ENCODE results near the gene MOV10. TPM values are rescaled to one million over a fixed set of nuclear protein-coding genes. Genes with fewer than 3 reads are reported as not detected.

Gene MOV10
- total and polyA plus RNA-seq, 10 of the 15 experiments (the other 5 are each of a cell fraction or from before 2014, with no cell fraction given): 21.0 to 80.3 (median 49.8) TPM

- TF ChIP-seq GABPA (IDR thresholded peaks at IDR 0.05; ENCODE audit: low read depth) (no peak), BMI1 (IDR thresholded peaks at IDR 0.05; ENCODE audit: borderline replicate concordance) (no peak)
Measured at GRCh38 chr1:112686417-112686816, 12.0 kb downstream of the MOV10 start (continued).

- ChIA-PET RAD21 (ENCODE audit: unreplicated experiment) (interaction anchor here (0.8 to 2.2 kb wide), 2 partner anchors 17 to 296 kb away, joined by 3 to 5 read pairs; no protein-coding TSS in a partner anchor), POLR2A (interaction anchor here (1.6 kb wide), 1 partner anchor 14 kb away, joined by 4 read pairs; no protein-coding TSS in a partner anchor), CTCF (interaction anchor here (1.2 kb wide), 1 partner anchor 17 kb away, joined by 3 read pairs; no protein-coding TSS in a partner anchor), SMC1A (ENCODE audit: uncharacterized antibody, unreplicated experiment) (interaction anchor here (0.8 to 1.7 kb wide), 4 partner anchors 10 to 21 kb away, joined by 4 to 7 read pairs (median 4); partner anchors contain the start of gene MOV10)
- peaks cover 11% of the 10 kb centered on the region; the same call in 1 of the 2 replicates for H3K4me1 ChIP-seq (ENCODE audit: control insufficient read depth, insufficient read depth, low read length)
- H3K4me3 ChIP-seq: no peak overlapping the region
- intact Hi-C loops (cut with micrococcal nuclease; ENCODE audit: unreplicated experiment) (no loop called here), in situ Hi-C loops (cut with MboI) (no loop called here)
- peak; percentile 59 for FAIRE-seq
- no peaks in the 10 kb centered on the region for H3K27me3 ChIP-seq (replicated peaks in 1 of 2; ENCODE audit: control insufficient read depth in 2 of 2, insufficient read depth in 2 of 2, low read length in 1 of 2)
- no peak overlapping the region for H2AFZ ChIP-seq (ENCODE audit: control insufficient read depth, low read depth, low read length)
- WGBS (ENCODE audit: insufficient coverage, insufficient replicate concordance, low lambda C conversion rate, missing lambda C conversion rate): 80% methylated on average over 4 of the region's 4 CpGs
- H3K9ac ChIP-seq (ENCODE audit: control insufficient read depth, insufficient read depth, low read length): no peak overlapping the region
- no peaks in the 10 kb centered on the region; the same call in 1 of the 2 replicates for H3K79me2 ChIP-seq (ENCODE audit: control insufficient read depth, insufficient read depth, low read length)
- H4K20me1 ChIP-seq (ENCODE audit: control insufficient read depth, insufficient read depth): 0 out of 2 replicates have a peak, but pooled peaks cover 3% of the 10 kb centered on the region
- ATAC-seq: peak; percentile 94
- peaks cover 3 to 6% of the 10 kb centered on the region in 2 experiments for H3K36me3 ChIP-seq (ENCODE audit: control insufficient read depth in 2 of 2, insufficient read depth in 2 of 2, low read length in 1 of 2)
- no peak overlapping the region; the same call in 1 of the 2 replicates for H3K27ac ChIP-seq (ENCODE audit: control insufficient read depth, insufficient read depth)
- no peak overlapping the region for H3K4me2 ChIP-seq (ENCODE audit: control insufficient read depth, insufficient read depth)
- peak; percentile 44 for TF ChIP-seq RUNX3 (IDR thresholded peaks at IDR 0.05; ENCODE audit: low read length)
- no peak for TF ChIP-seq YBX1 (IDR thresholded peaks at IDR 0.05)
- no TSS peak for BruUV-seq (replicated peaks)
- no peak for DNase-seq (ENCODE audit: low read depth, low spot score)
- no peaks in the 10 kb centered on the region for H3K9me3 ChIP-seq (replicated peaks; ENCODE audit: control insufficient read depth, insufficient read depth, low read length)
Measured at GRCh38 chr1:112686835-112687234, 12.4 kb downstream of the MOV10 start.

DNA sequence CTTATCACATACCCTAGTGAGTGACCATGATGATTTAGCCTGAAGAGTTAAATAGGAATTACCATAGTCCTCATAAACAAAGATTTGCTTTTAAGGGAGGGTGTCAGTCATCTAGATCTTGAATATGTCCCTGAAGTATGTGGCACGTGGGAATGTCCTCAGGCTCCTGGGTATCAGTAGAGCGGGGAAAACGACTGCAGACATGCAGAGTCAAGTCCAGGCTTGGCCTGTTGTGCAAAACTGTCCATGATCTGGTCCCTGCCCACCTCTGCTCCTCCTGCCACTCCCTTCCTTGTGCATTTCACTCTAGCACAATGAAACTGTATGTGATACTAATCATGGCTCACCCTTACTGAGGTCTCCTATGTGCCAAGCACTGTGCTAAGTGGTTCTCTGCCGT, 12.9 kb downstream of the MOV10 start:
- SMC1A ChIA-PET (ENCODE audit: uncharacterized antibody, unreplicated experiment): interaction anchor here (1.7 kb wide), 1 partner anchor 12 kb away, joined by 5 read pairs; the partner anchor contains the start of gene MOV10
- 0 out of 2 replicates have a peak, but pooled peaks cover 3% of the 10 kb centered on the region for H4K20me1 ChIP-seq (ENCODE audit: control insufficient read depth, insufficient read depth)
- H3K9ac ChIP-seq (ENCODE audit: control insufficient read depth, insufficient read depth, low read length): no peak overlapping the region
- no peak overlapping the region for H3K4me2 ChIP-seq (ENCODE audit: control insufficient read depth, insufficient read depth)
- no peaks in the 10 kb centered on the region; the same call in 1 of the 2 replicates for H3K79me2 ChIP-seq (ENCODE audit: control insufficient read depth, insufficient read depth, low read length)
- 88% methylated on average over 4 of the region's 4 CpGs for WGBS (ENCODE audit: insufficient coverage, insufficient replicate concordance, low lambda C conversion rate, missing lambda C conversion rate)
- H3K4me3 ChIP-seq: no peak overlapping the region
- no peak overlapping the region for H3K27ac ChIP-seq (ENCODE audit: control insufficient read depth, insufficient read depth)
- FAIRE-seq: peak; percentile 31
- no peaks in the 10 kb centered on the region for H3K9me3 ChIP-seq (replicated peaks; ENCODE audit: control insufficient read depth, insufficient read depth, low read length)
- no peaks in the 10 kb centered on the region for H3K27me3 ChIP-seq (replicated peaks in 1 of 2; ENCODE audit: control insufficient read depth in 2 of 2, insufficient read depth in 2 of 2, low read length in 1 of 2)
- no peak for DNase-seq (ENCODE audit: low read depth, low spot score)
- intact Hi-C loops (cut with micrococcal nuclease; ENCODE audit: unreplicated experiment) (no loop called here), in situ Hi-C loops (cut with MboI) (no loop called here)
- POLR2A ChIA-PET: interaction anchor here (1.6 kb wide), 1 partner anchor 13 kb away, joined by 4 read pairs; no protein-coding TSS in a partner anchor
- BruUV-seq (replicated peaks): no TSS peak
- RAD21 ChIA-PET (ENCODE audit: unreplicated experiment): no interaction called here
- H2AFZ ChIP-seq (ENCODE audit: control insufficient read depth, low read depth, low read length): no peak overlapping the region
- no peak; the same call in 2 of the 3 replicates for ATAC-seq
- H3K36me3 ChIP-seq (ENCODE audit: control insufficient read depth in 2 of 2, insufficient read depth in 2 of 2, low read length in 1 of 2): peaks cover 3 to 6% of the 10 kb centered on the region in 2 experiments
- peaks cover 11% of the 10 kb centered on the region; the same call in 1 of the 2 replicates for H3K4me1 ChIP-seq (ENCODE audit: control insufficient read depth, insufficient read depth, low read length)
- CTCF ChIA-PET: no interaction called here
- TF ChIP-seq CTCF (IDR thresholded peaks at IDR 0.05 in 2 of 3, conservative IDR thresholded peaks at IDR 0.05 in 1 of 3; ENCODE audit: control insufficient read depth in 2 of 3, extremely low read depth in 1 of 3, insufficient read depth in 1 of 3, low read depth in 3 of 3, low read length in 3 of 3) (no peak), EED (IDR thresholded peaks at IDR 0.05; ENCODE audit: low read depth) (no peak), REST (IDR thresholded peaks at IDR 0.05; ENCODE audit: low read depth, low read length) (no peak), SP1 (IDR thresholded peaks at IDR 0.05; ENCODE audit: low read depth, low read length) (no peak), TBL1XR1 (IDR thresholded peaks at IDR 0.05; ENCODE audit: low read depth, low read length) (no peak), NFXL1 (IDR thresholded peaks at IDR 0.05; ENCODE audit: borderline replicate concordance) (no peak)

All from GM12878 (cell line).